ENCODE measurements around the gene MROH2B. TPM values are rescaled to one million over a fixed set of nuclear protein-coding genes. Genes with fewer than 3 reads are reported as not detected.

The MROH2B gene
- total RNA-seq, 1 experiment from 2014 or later: not detected

- no peak for TF ChIP-seq ZBTB33 (IDR thresholded peaks at IDR 0.05; ENCODE audit: extremely low read depth, insufficient replicate concordance, low read length)
- TF ChIP-seq REST (IDR thresholded peaks at IDR 0.05; ENCODE audit: low read depth): no peak
- BruUV-seq (replicated peaks): no TSS peak
- CTCF ChIA-PET: no interaction called here
These were observed 94.3 kb downstream of the MROH2B start for GRCh38 chr5:40976836-40977235.

GRCh38 chr5:40976041-40976440 lies 95.1 kb downstream of the MROH2B start:
- H3K27me3 ChIP-seq (ENCODE audit: insufficient read depth, low read length): no peaks in the 10 kb centered on the region
- H3K9me3 ChIP-seq (ENCODE audit: control insufficient read depth in 1 of 2, insufficient read depth in 1 of 2, low read depth in 1 of 2, low read length in 2 of 2): no peaks in the 10 kb centered on the region
- no peak overlapping the region for H2AFZ ChIP-seq (ENCODE audit: low read depth, low read length, poor library complexity, severe bottlenecking)
- H3K4me1 ChIP-seq (ENCODE audit: control insufficient read depth in 1 of 2, insufficient read depth in 2 of 2, low read length in 2 of 2): no peaks in the 10 kb centered on the region
- no peak overlapping the region for H3K27ac ChIP-seq (ENCODE audit: low read depth, low read length)
- H3K4me3 ChIP-seq (replicated peaks in 1 of 2; ENCODE audit: low read depth in 1 of 2, low read length in 2 of 2): no peak overlapping the region
- RAD21 ChIA-PET (ENCODE audit: low non-redundant PET in 1 of 2, low total read pairs in 2 of 2, uncharacterized antibody in 2 of 2, unreplicated experiment in 2 of 2): no interaction called here
- intact Hi-C loops (cut with micrococcal nuclease): no loop called here
- no peaks in the 10 kb centered on the region for H3K36me3 ChIP-seq (ENCODE audit: control insufficient read depth in 1 of 2, insufficient read depth in 2 of 2, low read length in 2 of 2)
- H3K9ac ChIP-seq (ENCODE audit: low read length): no peak overlapping the region
- DNase-seq (ENCODE audit: low read depth, low spot score) (no peak), ATAC-seq (no peak)
- CTCF ChIA-PET: no interaction called here
- H3K79me2 ChIP-seq (ENCODE audit: insufficient read depth, low read length): no peaks in the 10 kb centered on the region
- no peaks in the 10 kb centered on the region for H3K9me2 ChIP-seq (ENCODE audit: insufficient read depth)
- H4K20me1 ChIP-seq (ENCODE audit: insufficient read depth): no peaks in the 10 kb centered on the region
- POLR2A ChIA-PET: no interaction called here
- no peak overlapping the region for H3K4me2 ChIP-seq (ENCODE audit: low read length)
- TF ChIP-seq REST (IDR thresholded peaks at IDR 0.05; ENCODE audit: low read depth) (no peak), ZNF274 (IDR thresholded peaks at IDR 0.05; ENCODE audit: low read depth, low read length) (no peak), SP1 (IDR thresholded peaks at IDR 0.05; ENCODE audit: low read depth) (no peak), CBX3 (IDR thresholded peaks at IDR 0.05; ENCODE audit: low read depth) (no peak), SRF (IDR thresholded peaks at IDR 0.05; ENCODE audit: low read depth) (no peak), EZH2 (IDR thresholded peaks at IDR 0.05) (no peak), ELF1 (IDR thresholded peaks at IDR 0.05; ENCODE audit: borderline replicate concordance, low read depth) (no peak), ZFX (IDR thresholded peaks at IDR 0.05) (no peak), CEBPB (IDR thresholded peaks at IDR 0.05; ENCODE audit: low read depth) (no peak)
- BruUV-seq (replicated peaks): no TSS peak

More at GRCh38 chr5:40976836-40977235, 94.3 kb downstream of the MROH2B start:
- DNase-seq (ENCODE audit: low read depth, low spot score) (no peak), ATAC-seq (no peak)
- H3K4me1 ChIP-seq (ENCODE audit: control insufficient read depth in 1 of 2, insufficient read depth in 2 of 2, low read length in 2 of 2): no peaks in the 10 kb centered on the region
- intact Hi-C loops (cut with micrococcal nuclease): no loop called here
- no peak overlapping the region for H2AFZ ChIP-seq (ENCODE audit: low read depth, low read length, poor library complexity, severe bottlenecking)
- H3K36me3 ChIP-seq (ENCODE audit: control insufficient read depth in 1 of 2, insufficient read depth in 2 of 2, low read length in 2 of 2): no peaks in the 10 kb centered on the region
- no peaks in the 10 kb centered on the region for H3K79me2 ChIP-seq (ENCODE audit: insufficient read depth, low read length)
- H4K20me1 ChIP-seq (ENCODE audit: insufficient read depth): no peaks in the 10 kb centered on the region
- no peak overlapping the region for H3K9ac ChIP-seq (ENCODE audit: low read length)
- H3K27ac ChIP-seq (ENCODE audit: low read depth, low read length): no peak overlapping the region
- no peaks in the 10 kb centered on the region for H3K9me3 ChIP-seq (ENCODE audit: control insufficient read depth in 1 of 2, insufficient read depth in 1 of 2, low read depth in 1 of 2, low read length in 2 of 2)
- no peak overlapping the region for H3K4me2 ChIP-seq (ENCODE audit: low read length)
- no peak overlapping the region for H3K4me3 ChIP-seq (replicated peaks in 1 of 2; ENCODE audit: low read depth in 1 of 2, low read length in 2 of 2)
- H3K9me2 ChIP-seq (ENCODE audit: insufficient read depth): no peaks in the 10 kb centered on the region
- POLR2A ChIA-PET: interaction anchor here (0.6 kb wide), 1 partner anchor 271 kb away, joined by 4 read pairs; no protein-coding TSS in a partner anchor
- H3K27me3 ChIP-seq (ENCODE audit: insufficient read depth, low read length): no peaks in the 10 kb centered on the region
- RAD21 ChIA-PET (ENCODE audit: low non-redundant PET in 1 of 2, low total read pairs in 2 of 2, uncharacterized antibody in 2 of 2, unreplicated experiment in 2 of 2): no interaction called here

Measured in HCT116 (cell line).